ENCODE data around the gene KIDINS220. TPM values are rescaled to one million over a fixed set of nuclear protein-coding genes. Genes with fewer than 3 reads are reported as not detected.

Gene KIDINS220
- total and polyA plus RNA-seq, 9 of the 15 experiments (the other 6 are each of a cell fraction or from before 2014, with no cell fraction given), result 15.2 to 48.0 (median 34.4) TPM

- TF ChIP-seq CEBPG (CRISPR knock-in tag; IDR thresholded peaks at IDR 0.05), result no peak
- TF ChIP-seq CEBPG (tag; conservative IDR thresholded peaks at IDR 0.05 in 1 of 2, IDR thresholded peaks at IDR 0.05 in 1 of 2), result peak; percentile 35 to 49; a peak in 2 of 4 replicates
- no peak for TF ChIP-seq CEBPZ (IDR thresholded peaks at IDR 0.05; ENCODE audit: borderline replicate concordance, low read depth, low read length)
- TF ChIP-seq PRDM10 (IDR thresholded peaks at IDR 0.05; ENCODE audit: partially characterized antibody), result no peak
- no peak for TF ChIP-seq LCOR (CRISPR knock-in tag; IDR thresholded peaks at IDR 0.05)
- TF ChIP-seq E2F3 (CRISPR knock-in tag; IDR thresholded peaks at IDR 0.05), result no peak
- TF ChIP-seq BRF1 (IDR thresholded peaks at IDR 0.05; ENCODE audit: borderline replicate concordance, extremely low read depth, insufficient read length), result no peak
- no peak for TF ChIP-seq SIN3B (IDR thresholded peaks at IDR 0.05; ENCODE audit: low read depth)
- TF ChIP-seq ZNF143 (CRISPR knock-in tag; IDR thresholded peaks at IDR 0.05), result no peak
- TF ChIP-seq ZNF586 (CRISPR knock-in tag; conservative IDR thresholded peaks at IDR 0.05), result no peak
- no peak for TF ChIP-seq POLR2B (IDR thresholded peaks at IDR 0.05; ENCODE audit: low read depth, partially characterized antibody)
- peak; percentile 58 for TF ChIP-seq CEBPB (tag; IDR thresholded peaks at IDR 0.05)
- no peak for TF ChIP-seq SETDB1 (IDR thresholded peaks at IDR 0.05; ENCODE audit: low read length)
- no peak for TF ChIP-seq THAP7 (CRISPR knock-in tag; IDR thresholded peaks at IDR 0.05)
- TF ChIP-seq U2AF1 (optimal IDR thresholded peaks at IDR 0.05; ENCODE audit: low read depth, low read length), result no peak
These were observed 111.6 kb downstream of the KIDINS220 start (continued) for GRCh38 chr2:8725838-8726237.

Measured in K562 (cell line).